ENCODE measurements around the gene ADSS2. TPM values are rescaled to one million over a fixed set of nuclear protein-coding genes. Genes with fewer than 3 reads are reported as not detected.

Gene ADSS2
- total and polyA plus RNA-seq, 4 donors, result 18.4 to 46.7 (median 37.0) TPM

- ATAC-seq (ENCODE audit: insufficient read depth, low FRiP score) (no peak), DNase-seq (no peak)
- Histone ChIP-seq H3K4me1 (ENCODE audit: control insufficient read depth in 5 of 5, insufficient read depth in 5 of 5, low read length in 5 of 5) (peaks cover 0 to 3% (median 0%) of the 10 kb centered on the region in 5 donors), H3K27me3 (ENCODE audit: control insufficient read depth in 3 of 3, insufficient read depth in 3 of 3, low read length in 2 of 3) (no peaks in the 10 kb centered on the region), H3K9ac (ENCODE audit: insufficient read depth in 1 of 2, low read length in 2 of 2) (no peak overlapping the region), H3K36me3 (ENCODE audit: control insufficient read depth in 4 of 4, insufficient read depth in 4 of 4, low read length in 4 of 4) (no peaks in the 10 kb centered on the region), H3K27ac (ENCODE audit: low read depth in 1 of 2, low read length in 1 of 2) (no peak overlapping the region), H3K4me3 (no peak overlapping the region), H3K9me3 (ENCODE audit: control insufficient read depth in 4 of 4, insufficient read depth in 3 of 4, low read length in 3 of 4) (no peaks in the 10 kb centered on the region)
- no peak for TF ChIP-seq CTCF (IDR thresholded peaks at IDR 0.05; ENCODE audit: control extremely low read depth, extremely low read depth)
- WGBS, 2 donors, result 89 to 94% methylated on average over 4 of the region's 4 CpGs
Observed at GRCh38 chr1:244458781-244459180, 7.1 kb upstream of the ADSS2 start.

- H3K36me3 ChIP-seq (ENCODE audit: control insufficient read depth in 4 of 4, insufficient read depth in 4 of 4, low read length in 4 of 4), result peaks cover 0 to under 1% (median 0%) of the 10 kb centered on the region in 4 donors
- no peak for ATAC-seq (ENCODE audit: insufficient read depth, low FRiP score)
Observed at GRCh38 chr1:244456586-244456985, 4.9 kb upstream of the ADSS2 start.

GRCh38 chr1:244454412-244454811 is 2.7 kb upstream of the ADSS2 start:
- H3K27ac ChIP-seq (ENCODE audit: low read depth in 1 of 2, low read length in 1 of 2), result no peak overlapping the region
- ATAC-seq (ENCODE audit: insufficient read depth, low FRiP score), result no peak
- no peak for TF ChIP-seq CTCF (IDR thresholded peaks at IDR 0.05; ENCODE audit: control extremely low read depth, extremely low read depth)
- no peak overlapping the region for H3K4me3 ChIP-seq
- no peaks in the 10 kb centered on the region for H3K9me3 ChIP-seq (ENCODE audit: control insufficient read depth in 4 of 4, insufficient read depth in 3 of 4, low read length in 3 of 4)
- no peak overlapping the region for H3K9ac ChIP-seq (ENCODE audit: insufficient read depth in 1 of 2, low read length in 2 of 2)
- peaks cover 0 to 5% (median 0%) of the 10 kb centered on the region in 4 donors for H3K36me3 ChIP-seq (ENCODE audit: control insufficient read depth in 4 of 4, insufficient read depth in 4 of 4, low read length in 4 of 4)
- peaks cover 3 to 14% (median 8%) of the 10 kb centered on the region in 5 donors for H3K4me1 ChIP-seq (ENCODE audit: control insufficient read depth in 5 of 5, insufficient read depth in 5 of 5, low read length in 5 of 5)
- peak in 2 of 3 donors; percentile 29 to 56 for DNase-seq
- H3K27me3 ChIP-seq (ENCODE audit: control insufficient read depth in 3 of 3, insufficient read depth in 3 of 3, low read length in 2 of 3), result no peaks in the 10 kb centered on the region
- WGBS, 2 donors, result 63 to 79% methylated on average over 6 of the region's 6 CpGs

More at GRCh38 chr1:244456586-244456985, 4.9 kb upstream of the ADSS2 start:
- Histone ChIP-seq H3K27me3 (ENCODE audit: control insufficient read depth in 3 of 3, insufficient read depth in 3 of 3, low read length in 2 of 3) (no peaks in the 10 kb centered on the region), H3K4me3 (no peak overlapping the region), H3K9ac (ENCODE audit: insufficient read depth in 1 of 2, low read length in 2 of 2) (no peak overlapping the region), H3K27ac (ENCODE audit: low read depth in 1 of 2, low read length in 1 of 2) (no peak overlapping the region), H3K4me1 (ENCODE audit: control insufficient read depth in 5 of 5, insufficient read depth in 5 of 5, low read length in 5 of 5) (peaks cover 0 to 3% (median 0%) of the 10 kb centered on the region in 5 donors), H3K9me3 (ENCODE audit: control insufficient read depth in 4 of 4, insufficient read depth in 3 of 4, low read length in 3 of 4) (no peaks in the 10 kb centered on the region)
- DNase-seq, result no peak
- WGBS, 2 donors, result 87 to 93% methylated on average over 1 of the region's 1 CpG
- TF ChIP-seq CTCF (IDR thresholded peaks at IDR 0.05; ENCODE audit: control extremely low read depth, extremely low read depth), result no peak
